ENCODE results near the gene VPS4B.

Gene VPS4B

DNA sequence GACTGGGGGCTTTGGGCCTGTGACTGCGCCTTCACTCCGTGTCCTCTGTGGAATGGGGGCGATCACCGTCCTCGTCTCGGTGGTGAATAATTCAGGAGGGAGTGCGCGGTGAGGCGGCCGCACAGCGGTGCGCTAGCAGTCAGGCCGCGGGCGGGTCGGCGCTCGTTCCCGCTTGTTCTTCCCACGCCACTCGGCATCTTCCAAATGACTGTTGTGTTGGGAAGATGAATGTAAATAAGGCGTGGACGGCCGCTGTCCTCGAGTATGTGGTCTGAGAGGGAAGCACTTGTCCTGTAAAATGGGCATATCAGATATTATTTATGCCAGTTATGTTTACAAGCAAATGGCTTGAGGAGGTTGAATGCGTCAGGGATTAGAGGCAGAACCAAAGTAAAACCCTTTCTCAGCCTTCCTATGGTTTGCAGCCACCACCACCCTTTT is 608 bp upstream of the VPS4B start (continued):
- TF ChIP-seq, protein P1, sequence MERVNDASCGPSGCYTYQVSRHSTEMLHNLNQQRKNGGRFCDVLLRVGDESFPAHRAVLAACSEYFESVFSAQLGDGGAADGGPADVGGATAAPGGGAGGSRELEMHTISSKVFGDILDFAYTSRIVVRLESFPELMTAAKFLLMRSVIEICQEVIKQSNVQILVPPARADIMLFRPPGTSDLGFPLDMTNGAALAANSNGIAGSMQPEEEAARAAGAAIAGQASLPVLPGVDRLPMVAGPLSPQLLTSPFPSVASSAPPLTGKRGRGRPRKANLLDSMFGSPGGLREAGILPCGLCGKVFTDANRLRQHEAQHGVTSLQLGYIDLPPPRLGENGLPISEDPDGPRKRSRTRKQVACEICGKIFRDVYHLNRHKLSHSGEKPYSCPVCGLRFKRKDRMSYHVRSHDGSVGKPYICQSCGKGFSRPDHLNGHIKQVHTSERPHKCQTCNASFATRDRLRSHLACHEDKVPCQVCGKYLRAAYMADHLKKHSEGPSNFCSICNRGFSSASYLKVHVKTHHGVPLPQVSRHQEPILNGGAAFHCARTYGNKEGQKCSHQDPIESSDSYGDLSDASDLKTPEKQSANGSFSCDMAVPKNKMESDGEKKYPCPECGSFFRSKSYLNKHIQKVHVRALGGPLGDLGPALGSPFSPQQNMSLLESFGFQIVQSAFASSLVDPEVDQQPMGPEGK (tag by site-specific recombination; IDR thresholded peaks at IDR 0.05), result peak; percentile 73
- TF ChIP-seq ZNF175 (tag by site-specific recombination; IDR thresholded peaks at IDR 0.05) (no peak), ZFHX2 (tag by site-specific recombination; conservative IDR thresholded peaks at IDR 0.05) (peak; percentile 82), ZNF600 (tag by site-specific recombination; IDR thresholded peaks at IDR 0.05) (peak; percentile 42; the same call in 1 of the 2 replicates), ZNF561 (tag by site-specific recombination; IDR thresholded peaks at IDR 0.05; ENCODE audit: borderline replicate concordance) (no peak; the same call in 1 of the 2 replicates), ZNF48 (tag by site-specific recombination; IDR thresholded peaks at IDR 0.05) (no peak), ZNF501 (tag by site-specific recombination; IDR thresholded peaks at IDR 0.05) (peak; percentile 30; the same call in 1 of the 2 replicates), ZSCAN16 (tag by site-specific recombination; IDR thresholded peaks at IDR 0.05) (no peak), SP7 (tag by site-specific recombination; IDR thresholded peaks at IDR 0.05) (no peak), ZNF157 (tag by site-specific recombination; IDR thresholded peaks at IDR 0.05) (no peak), ZNF664 (tag by site-specific recombination; IDR thresholded peaks at IDR 0.05) (no peak), ZNF274 (IDR thresholded peaks at IDR 0.05; ENCODE audit: low read length) (no peak), ZNF274 (tag by site-specific recombination; IDR thresholded peaks at IDR 0.05; ENCODE audit: borderline replicate concordance) (no peak), REPIN1 (tag by site-specific recombination; IDR thresholded peaks at IDR 0.05; ENCODE audit: low read depth) (no peak), KLF9 (tag by site-specific recombination; IDR thresholded peaks at IDR 0.05; ENCODE audit: low read depth) (no peak), ZNF10 (tag by site-specific recombination; IDR thresholded peaks at IDR 0.05) (no peak), ZXDB (tag by site-specific recombination; IDR thresholded peaks at IDR 0.05) (no peak), ZNF837 (tag by site-specific recombination; IDR thresholded peaks at IDR 0.05) (no peak), SCRT2 (tag by site-specific recombination; IDR thresholded peaks at IDR 0.05) (no peak), ZNF768 (tag by site-specific recombination; IDR thresholded peaks at IDR 0.05) (no peak), HOXD13 (CRISPR knock-in tag; IDR thresholded peaks at IDR 0.05; ENCODE audit: borderline replicate concordance) (no peak), ZNF555 (tag by site-specific recombination; conservative IDR thresholded peaks at IDR 0.05) (no peak), RBAK (tag by site-specific recombination; IDR thresholded peaks at IDR 0.05) (no peak), ZNF830 (tag by site-specific recombination; IDR thresholded peaks at IDR 0.05; ENCODE audit: low read depth) (no peak), ZNF626 (tag by site-specific recombination; IDR thresholded peaks at IDR 0.05) (no peak), ZFP3 (tag by site-specific recombination; IDR thresholded peaks at IDR 0.05; ENCODE audit: low read depth) (no peak), KLF10 (tag by site-specific recombination; IDR thresholded peaks at IDR 0.05) (no peak), KLF8 (tag by site-specific recombination; IDR thresholded peaks at IDR 0.05) (no peak)
- TF ChIP-seq, protein P2, sequence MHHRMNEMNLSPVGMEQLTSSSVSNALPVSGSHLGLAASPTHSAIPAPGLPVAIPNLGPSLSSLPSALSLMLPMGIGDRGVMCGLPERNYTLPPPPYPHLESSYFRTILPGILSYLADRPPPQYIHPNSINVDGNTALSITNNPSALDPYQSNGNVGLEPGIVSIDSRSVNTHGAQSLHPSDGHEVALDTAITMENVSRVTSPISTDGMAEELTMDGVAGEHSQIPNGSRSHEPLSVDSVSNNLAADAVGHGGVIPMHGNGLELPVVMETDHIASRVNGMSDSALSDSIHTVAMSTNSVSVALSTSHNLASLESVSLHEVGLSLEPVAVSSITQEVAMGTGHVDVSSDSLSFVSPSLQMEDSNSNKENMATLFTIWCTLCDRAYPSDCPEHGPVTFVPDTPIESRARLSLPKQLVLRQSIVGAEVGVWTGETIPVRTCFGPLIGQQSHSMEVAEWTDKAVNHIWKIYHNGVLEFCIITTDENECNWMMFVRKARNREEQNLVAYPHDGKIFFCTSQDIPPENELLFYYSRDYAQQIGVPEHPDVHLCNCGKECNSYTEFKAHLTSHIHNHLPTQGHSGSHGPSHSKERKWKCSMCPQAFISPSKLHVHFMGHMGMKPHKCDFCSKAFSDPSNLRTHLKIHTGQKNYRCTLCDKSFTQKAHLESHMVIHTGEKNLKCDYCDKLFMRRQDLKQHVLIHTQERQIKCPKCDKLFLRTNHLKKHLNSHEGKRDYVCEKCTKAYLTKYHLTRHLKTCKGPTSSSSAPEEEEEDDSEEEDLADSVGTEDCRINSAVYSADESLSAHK (tag by site-specific recombination; IDR thresholded peaks at IDR 0.05), result no peak
- TF ChIP-seq, protein P3, sequence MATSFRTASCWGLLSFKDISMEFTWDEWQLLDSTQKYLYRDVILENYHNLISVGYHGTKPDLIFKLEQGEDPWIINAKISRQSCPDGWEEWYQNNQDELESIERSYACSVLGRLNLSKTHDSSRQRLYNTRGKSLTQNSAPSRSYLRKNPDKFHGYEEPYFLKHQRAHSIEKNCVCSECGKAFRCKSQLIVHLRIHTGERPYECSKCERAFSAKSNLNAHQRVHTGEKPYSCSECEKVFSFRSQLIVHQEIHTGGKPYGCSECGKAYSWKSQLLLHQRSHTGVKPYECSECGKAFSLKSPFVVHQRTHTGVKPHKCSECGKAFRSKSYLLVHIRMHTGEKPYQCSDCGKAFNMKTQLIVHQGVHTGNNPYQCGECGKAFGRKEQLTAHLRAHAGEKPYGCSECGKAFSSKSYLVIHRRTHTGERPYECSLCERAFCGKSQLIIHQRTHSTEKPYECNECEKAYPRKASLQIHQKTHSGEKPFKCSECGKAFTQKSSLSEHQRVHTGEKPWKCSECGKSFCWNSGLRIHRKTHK (tag by site-specific recombination; IDR thresholded peaks at IDR 0.05), result no peak
- TF ChIP-seq, protein P4, sequence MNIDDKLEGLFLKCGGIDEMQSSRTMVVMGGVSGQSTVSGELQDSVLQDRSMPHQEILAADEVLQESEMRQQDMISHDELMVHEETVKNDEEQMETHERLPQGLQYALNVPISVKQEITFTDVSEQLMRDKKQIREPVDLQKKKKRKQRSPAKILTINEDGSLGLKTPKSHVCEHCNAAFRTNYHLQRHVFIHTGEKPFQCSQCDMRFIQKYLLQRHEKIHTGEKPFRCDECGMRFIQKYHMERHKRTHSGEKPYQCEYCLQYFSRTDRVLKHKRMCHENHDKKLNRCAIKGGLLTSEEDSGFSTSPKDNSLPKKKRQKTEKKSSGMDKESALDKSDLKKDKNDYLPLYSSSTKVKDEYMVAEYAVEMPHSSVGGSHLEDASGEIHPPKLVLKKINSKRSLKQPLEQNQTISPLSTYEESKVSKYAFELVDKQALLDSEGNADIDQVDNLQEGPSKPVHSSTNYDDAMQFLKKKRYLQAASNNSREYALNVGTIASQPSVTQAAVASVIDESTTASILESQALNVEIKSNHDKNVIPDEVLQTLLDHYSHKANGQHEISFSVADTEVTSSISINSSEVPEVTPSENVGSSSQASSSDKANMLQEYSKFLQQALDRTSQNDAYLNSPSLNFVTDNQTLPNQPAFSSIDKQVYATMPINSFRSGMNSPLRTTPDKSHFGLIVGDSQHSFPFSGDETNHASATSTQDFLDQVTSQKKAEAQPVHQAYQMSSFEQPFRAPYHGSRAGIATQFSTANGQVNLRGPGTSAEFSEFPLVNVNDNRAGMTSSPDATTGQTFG (tag by site-specific recombination; IDR thresholded peaks at IDR 0.05; ENCODE audit: borderline replicate concordance), result no peak
- TF ChIP-seq, protein P5, sequence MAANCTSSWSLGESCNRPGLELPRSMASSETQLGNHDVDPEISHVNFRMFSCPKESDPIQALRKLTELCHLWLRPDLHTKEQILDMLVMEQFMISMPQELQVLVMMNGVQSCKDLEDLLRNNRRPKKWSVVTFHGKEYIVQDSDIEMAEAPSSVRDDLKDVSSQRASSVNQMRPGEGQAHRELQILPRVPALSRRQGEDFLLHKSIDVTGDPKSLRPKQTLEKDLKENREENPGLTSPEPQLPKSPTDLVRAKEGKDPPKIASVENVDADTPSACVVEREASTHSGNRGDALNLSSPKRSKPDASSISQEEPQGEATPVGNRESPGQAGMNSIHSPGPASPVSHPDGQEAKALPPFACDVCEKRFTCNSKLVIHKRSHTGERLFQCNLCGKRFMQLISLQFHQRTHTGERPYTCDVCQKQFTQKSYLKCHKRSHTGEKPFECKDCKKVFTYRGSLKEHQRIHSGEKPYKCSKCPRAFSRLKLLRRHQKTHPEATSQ (tag by site-specific recombination; IDR thresholded peaks at IDR 0.05), result no peak

All from HEK293 (cell line).